Ishikawa (cell line): Measurements from ENCODE around the gene NAA50.

Experiments used
- EGR1 ChIP-seq: IDR thresholded peaks from 2 replicates; pipeline ENCODE4 v1.6.1; 2012
- FOXM1 ChIP-seq: IDR thresholded peaks from 2 replicates; pipeline ENCODE4 v1.6.1; 2012; ENCODE audit warnings: low read depth, borderline replicate concordance
- RAD21 ChIP-seq: IDR thresholded peaks from 2 replicates; pipeline ENCODE4 v1.6.1; 2012; ENCODE audit warnings: low read depth
- TAF1 ChIP-seq: IDR thresholded peaks from 2 replicates; pipeline ENCODE4 v1.6.1; 2012; ENCODE audit warnings: low read depth, mild to moderate bottlenecking
- YY1 ChIP-seq: IDR thresholded peaks from 2 replicates; pipeline ENCODE4 v1.6.1; 2012; ENCODE audit warnings: low read depth
- ZBTB7A ChIP-seq: IDR thresholded peaks from 2 replicates; pipeline ENCODE4 v1.6.1; 2012; ENCODE audit warnings: low read depth
- TF ChIP-seq, protein P1 (sequence below): IDR thresholded peaks from 2 replicates; pipeline ENCODE4 v1.6.1; 2012; ENCODE audit warnings: low read depth, mild to moderate bottlenecking

- TF ChIP-seq ZBTB7A, result no peak
- no peak for TF ChIP-seq YY1
- no peak for TF ChIP-seq RAD21
- TF ChIP-seq TAF1, result no peak
- no peak for TF ChIP-seq EGR1
- TF ChIP-seq, protein P1, sequence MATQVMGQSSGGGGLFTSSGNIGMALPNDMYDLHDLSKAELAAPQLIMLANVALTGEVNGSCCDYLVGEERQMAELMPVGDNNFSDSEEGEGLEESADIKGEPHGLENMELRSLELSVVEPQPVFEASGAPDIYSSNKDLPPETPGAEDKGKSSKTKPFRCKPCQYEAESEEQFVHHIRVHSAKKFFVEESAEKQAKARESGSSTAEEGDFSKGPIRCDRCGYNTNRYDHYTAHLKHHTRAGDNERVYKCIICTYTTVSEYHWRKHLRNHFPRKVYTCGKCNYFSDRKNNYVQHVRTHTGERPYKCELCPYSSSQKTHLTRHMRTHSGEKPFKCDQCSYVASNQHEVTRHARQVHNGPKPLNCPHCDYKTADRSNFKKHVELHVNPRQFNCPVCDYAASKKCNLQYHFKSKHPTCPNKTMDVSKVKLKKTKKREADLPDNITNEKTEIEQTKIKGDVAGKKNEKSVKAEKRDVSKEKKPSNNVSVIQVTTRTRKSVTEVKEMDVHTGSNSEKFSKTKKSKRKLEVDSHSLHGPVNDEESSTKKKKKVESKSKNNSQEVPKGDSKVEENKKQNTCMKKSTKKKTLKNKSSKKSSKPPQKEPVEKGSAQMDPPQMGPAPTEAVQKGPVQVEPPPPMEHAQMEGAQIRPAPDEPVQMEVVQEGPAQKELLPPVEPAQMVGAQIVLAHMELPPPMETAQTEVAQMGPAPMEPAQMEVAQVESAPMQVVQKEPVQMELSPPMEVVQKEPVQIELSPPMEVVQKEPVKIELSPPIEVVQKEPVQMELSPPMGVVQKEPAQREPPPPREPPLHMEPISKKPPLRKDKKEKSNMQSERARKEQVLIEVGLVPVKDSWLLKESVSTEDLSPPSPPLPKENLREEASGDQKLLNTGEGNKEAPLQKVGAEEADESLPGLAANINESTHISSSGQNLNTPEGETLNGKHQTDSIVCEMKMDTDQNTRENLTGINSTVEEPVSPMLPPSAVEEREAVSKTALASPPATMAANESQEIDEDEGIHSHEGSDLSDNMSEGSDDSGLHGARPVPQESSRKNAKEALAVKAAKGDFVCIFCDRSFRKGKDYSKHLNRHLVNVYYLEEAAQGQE, result no peak
- no peak for TF ChIP-seq FOXM1
Measured at GRCh38 chr3:113719758-113720157, 26.3 kb downstream of the NAA50 start.
